ENCODE results near the gene SOX5.

The SOX5 gene

GRCh38 chr12:23949348-23950209 is at the start of gene SOX5:
Gene SOX5, minus strand, starts transcription at chr12:23949670. Its CDS starts 69 bp downstream, at chr12:23949601.
- DNase-seq (ENCODE audit: low read depth): no peak

GRCh38 chr12:23987046-23987445 is 37.6 kb upstream of the SOX5 start:
- DNase-seq (ENCODE audit: low read depth): no peak

- no peak for DNase-seq (ENCODE audit: low read depth)
These were observed 31.4 kb upstream of the SOX5 start for GRCh38 chr12:23980826-23981225.

GRCh38 chr12:23964812-23965211 is 15.3 kb upstream of the SOX5 start:
- no peak for DNase-seq (ENCODE audit: low read depth)

GRCh38 chr12:23959826-23960225 is 10.4 kb upstream of the SOX5 start:
- no peak for DNase-seq (ENCODE audit: low read depth)

GRCh38 chr12:23954332-23954731 is 4.9 kb upstream of the SOX5 start:
- no peak for DNase-seq (ENCODE audit: low read depth)

GRCh38 chr12:23952071-23952470 is 2.6 kb upstream of the SOX5 start:
- DNase-seq (ENCODE audit: low read depth): no peak

- no peak for DNase-seq (ENCODE audit: low read depth)
These were observed 1.4 kb upstream of the SOX5 start for GRCh38 chr12:23950775-23951451.

- no peak for DNase-seq (ENCODE audit: low read depth)
These were observed 822 bp upstream of the SOX5 start for GRCh38 chr12:23950210-23950774.

GRCh38 chr12:23948291-23948690 is 1.2 kb downstream of the SOX5 start:
- DNase-seq (ENCODE audit: low read depth): no peak

- DNase-seq (ENCODE audit: low read depth): no peak
These were observed 2.1 kb downstream of the SOX5 start for GRCh38 chr12:23947395-23947794.

GRCh38 chr12:23945249-23945648 is 4.2 kb downstream of the SOX5 start:
- DNase-seq (ENCODE audit: low read depth): no peak

- DNase-seq (ENCODE audit: low read depth): no peak
These were observed 5.4 kb downstream of the SOX5 start for GRCh38 chr12:23944067-23944466.

GRCh38 chr12:23942841-23943240 is 6.6 kb downstream of the SOX5 start:
- DNase-seq (ENCODE audit: low read depth): no peak

- DNase-seq (ENCODE audit: low read depth): no peak
These were observed 7.7 kb downstream of the SOX5 start for GRCh38 chr12:23941780-23942179.

- DNase-seq (ENCODE audit: low read depth): no peak
These were observed 11.0 kb downstream of the SOX5 start for GRCh38 chr12:23938422-23938821.

GRCh38 chr12:23931176-23931575 is 18.3 kb downstream of the SOX5 start:
- DNase-seq (ENCODE audit: low read depth): no peak

GRCh38 chr12:23930599-23930998 is 18.9 kb downstream of the SOX5 start:
- no peak for DNase-seq (ENCODE audit: low read depth)

GRCh38 chr12:23929906-23930305 is 19.6 kb downstream of the SOX5 start:
- DNase-seq (ENCODE audit: low read depth): no peak

- DNase-seq (ENCODE audit: low read depth): no peak
These were observed 21.6 kb downstream of the SOX5 start for GRCh38 chr12:23927907-23928306.

- DNase-seq (ENCODE audit: low read depth): no peak
These were observed 28.2 kb downstream of the SOX5 start for GRCh38 chr12:23921099-23921856.

GRCh38 chr12:23911574-23911973 is 37.9 kb downstream of the SOX5 start:
- no peak for DNase-seq (ENCODE audit: low read depth)
